ENCODE measurements around the gene SMARCE1. TPM values are rescaled to one million over a fixed set of nuclear protein-coding genes. Genes with fewer than 3 reads are reported as not detected.

Gene SMARCE1
- total and polyA plus RNA-seq, 9 of the 15 experiments (the other 6 are each of a cell fraction or from before 2014, with no cell fraction given): 64.1 to 142 (median 114) TPM

DNA sequence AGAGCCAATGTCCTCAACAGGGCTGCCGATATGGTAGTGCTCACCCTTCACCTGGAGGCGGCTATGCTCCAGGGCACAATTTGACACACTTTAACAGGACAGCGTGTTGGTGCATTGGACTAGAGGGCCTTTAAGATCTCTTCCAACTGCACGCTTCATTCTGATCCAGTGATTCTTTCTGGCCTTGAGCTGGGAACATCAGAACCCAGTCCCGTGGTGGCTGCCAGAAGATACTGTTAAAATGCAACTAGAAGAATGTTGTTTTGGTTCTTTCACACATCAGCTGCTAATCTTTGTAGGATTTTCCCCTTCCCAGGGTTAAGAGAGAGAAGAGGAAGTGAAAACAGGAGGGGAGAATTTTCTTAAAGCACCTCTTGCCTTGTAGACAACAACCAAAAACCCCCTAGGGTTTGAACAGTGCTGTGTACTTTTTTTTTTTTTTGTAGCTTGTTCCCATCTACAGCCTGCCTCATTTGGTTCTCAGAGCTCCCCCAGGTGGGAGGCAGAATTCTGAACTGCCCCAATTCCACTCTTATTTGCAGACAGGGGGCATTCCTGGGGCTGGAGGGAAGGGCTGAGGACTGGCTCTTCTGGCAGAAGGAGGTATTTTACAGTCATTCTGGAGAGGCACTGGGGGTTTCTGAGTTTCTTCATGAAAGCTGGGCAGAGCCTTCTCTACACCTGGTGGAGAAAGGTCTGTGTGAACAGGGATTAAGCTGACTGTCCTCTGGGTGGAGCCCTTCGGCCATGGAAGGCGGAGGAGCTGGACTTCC lies 32.4 kb downstream of the SMARCE1 start:
- BruUV-seq (replicated peaks): no TSS peak
- no peaks in the 10 kb centered on the region for H3K9me1 ChIP-seq (ENCODE audit: control insufficient read depth, insufficient read depth, low read length)
- H3K27ac ChIP-seq (ENCODE audit: extremely low read depth, low read depth, low read length): no peak overlapping the region
- in situ Hi-C loops (cut with MboI) (loop anchor here (5.0 to 25.0 kb wide), 2 partner anchors 177 to 1047 kb away; no protein-coding TSS in a partner anchor), intact Hi-C loops (cut with micrococcal nuclease) (loop anchor here (1.0 to 10.0 kb wide), 3 partner anchors 176 to 1047 kb away; no protein-coding TSS in a partner anchor)
- H2AFZ ChIP-seq (ENCODE audit: low read depth, low read length): peak overlapping the region; percentile 23; the same call in 1 of the 2 replicates
- no peaks in the 10 kb centered on the region for H3K9me3 ChIP-seq (replicated peaks; ENCODE audit: control insufficient read depth, insufficient read depth, low read depth, low read length)
- H3K79me2 ChIP-seq (ENCODE audit: control insufficient read depth, insufficient read depth, low read length): no peaks in the 10 kb centered on the region
- no peak overlapping the region for H3K9ac ChIP-seq (ENCODE audit: insufficient read depth in 1 of 2, low read depth in 2 of 2, low read length in 2 of 2)
- peak; percentile 92 for ATAC-seq
- no peaks in the 10 kb centered on the region for H4K20me1 ChIP-seq (replicated peaks; ENCODE audit: control insufficient read depth, insufficient read depth, low read length)
- FAIRE-seq: peak; percentile 91
- CTCF ChIA-PET (ENCODE audit: low intra/inter-chr PET ratio): interaction anchor here (0.6 to 1.5 kb wide), 8 partner anchors 9 to 1051 kb away, joined by 3 to 7 read pairs (median 3); no protein-coding TSS in a partner anchor
- no peaks in the 10 kb centered on the region for H3K36me3 ChIP-seq (ENCODE audit: control insufficient read depth, insufficient read depth, low read length)
- WGBS (ENCODE audit: insufficient coverage, low coverage, missing lambda C conversion rate): 6% methylated on average over 7 of the region's 7 CpGs
- no peaks in the 10 kb centered on the region for H3K4me1 ChIP-seq (replicated peaks in 1 of 2; ENCODE audit: control insufficient read depth in 2 of 2, insufficient read depth in 2 of 2, low read length in 2 of 2)
- H3K4me3 ChIP-seq: no peak overlapping the region
- H3K27me3 ChIP-seq (ENCODE audit: control insufficient read depth in 2 of 2, insufficient read depth in 2 of 2, low read length in 2 of 2): peaks cover 11 to 55% of the 10 kb centered on the region in 2 experiments
- peak; percentile 52 to 75 (median 64) for DNase-seq (ENCODE audit: extremely low read depth in 1 of 4, low spot score in 3 of 4)
- POLR2A ChIA-PET: interaction anchor here (1.2 to 3.5 kb wide), 3 partner anchors 10 to 204 kb away, joined by 4 to 19 read pairs (median 7); no protein-coding TSS in a partner anchor
- no peak overlapping the region for H3K4me2 ChIP-seq (ENCODE audit: insufficient read depth, low read length)
- TF ChIP-seq, protein P1, sequence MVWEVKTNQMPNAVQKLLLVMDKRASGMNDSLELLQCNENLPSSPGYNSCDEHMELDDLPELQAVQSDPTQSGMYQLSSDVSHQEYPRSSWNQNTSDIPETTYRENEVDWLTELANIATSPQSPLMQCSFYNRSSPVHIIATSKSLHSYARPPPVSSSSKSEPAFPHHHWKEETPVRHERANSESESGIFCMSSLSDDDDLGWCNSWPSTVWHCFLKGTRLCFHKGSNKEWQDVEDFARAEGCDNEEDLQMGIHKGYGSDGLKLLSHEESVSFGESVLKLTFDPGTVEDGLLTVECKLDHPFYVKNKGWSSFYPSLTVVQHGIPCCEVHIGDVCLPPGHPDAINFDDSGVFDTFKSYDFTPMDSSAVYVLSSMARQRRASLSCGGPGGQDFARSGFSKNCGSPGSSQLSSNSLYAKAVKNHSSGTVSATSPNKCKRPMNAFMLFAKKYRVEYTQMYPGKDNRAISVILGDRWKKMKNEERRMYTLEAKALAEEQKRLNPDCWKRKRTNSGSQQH (CRISPR knock-in tag; IDR thresholded peaks at IDR 0.05): no peak
- TF ChIP-seq STAG1 (CRISPR knock-in tag; IDR thresholded peaks at IDR 0.05; ENCODE audit: borderline replicate concordance) (peak; percentile 62; the same call in 1 of the 2 replicates), ZBTB17 (CRISPR knock-in tag; IDR thresholded peaks at IDR 0.05) (0 out of 2 replicates have a peak, but pooled peaks have one; percentile 61), TEAD2 (tag; IDR thresholded peaks at IDR 0.05) (no peak), HNRNPL (IDR thresholded peaks at IDR 0.05; ENCODE audit: low read depth, low read length) (no peak), SMC3 (conservative IDR thresholded peaks at IDR 0.05; ENCODE audit: insufficient read depth, low read depth, low read length) (peak; percentile 67), SMAD3 (CRISPR knock-in tag; conservative IDR thresholded peaks at IDR 0.05) (no peak)
- TF ChIP-seq, protein P2, sequence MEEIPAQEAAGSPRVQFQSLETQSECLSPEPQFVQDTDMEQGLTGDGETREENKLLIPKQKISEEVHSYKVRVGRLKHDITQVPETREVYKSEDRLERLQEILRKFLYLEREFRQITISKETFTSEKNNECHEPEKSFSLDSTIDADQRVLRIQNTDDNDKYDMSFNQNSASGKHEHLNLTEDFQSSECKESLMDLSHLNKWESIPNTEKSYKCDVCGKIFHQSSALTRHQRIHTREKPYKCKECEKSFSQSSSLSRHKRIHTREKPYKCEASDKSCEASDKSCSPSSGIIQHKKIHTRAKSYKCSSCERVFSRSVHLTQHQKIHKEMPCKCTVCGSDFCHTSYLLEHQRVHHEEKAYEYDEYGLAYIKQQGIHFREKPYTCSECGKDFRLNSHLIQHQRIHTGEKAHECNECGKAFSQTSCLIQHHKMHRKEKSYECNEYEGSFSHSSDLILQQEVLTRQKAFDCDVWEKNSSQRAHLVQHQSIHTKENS (CRISPR knock-in tag; IDR thresholded peaks at IDR 0.05): no peak
- TF ChIP-seq, protein P3, sequence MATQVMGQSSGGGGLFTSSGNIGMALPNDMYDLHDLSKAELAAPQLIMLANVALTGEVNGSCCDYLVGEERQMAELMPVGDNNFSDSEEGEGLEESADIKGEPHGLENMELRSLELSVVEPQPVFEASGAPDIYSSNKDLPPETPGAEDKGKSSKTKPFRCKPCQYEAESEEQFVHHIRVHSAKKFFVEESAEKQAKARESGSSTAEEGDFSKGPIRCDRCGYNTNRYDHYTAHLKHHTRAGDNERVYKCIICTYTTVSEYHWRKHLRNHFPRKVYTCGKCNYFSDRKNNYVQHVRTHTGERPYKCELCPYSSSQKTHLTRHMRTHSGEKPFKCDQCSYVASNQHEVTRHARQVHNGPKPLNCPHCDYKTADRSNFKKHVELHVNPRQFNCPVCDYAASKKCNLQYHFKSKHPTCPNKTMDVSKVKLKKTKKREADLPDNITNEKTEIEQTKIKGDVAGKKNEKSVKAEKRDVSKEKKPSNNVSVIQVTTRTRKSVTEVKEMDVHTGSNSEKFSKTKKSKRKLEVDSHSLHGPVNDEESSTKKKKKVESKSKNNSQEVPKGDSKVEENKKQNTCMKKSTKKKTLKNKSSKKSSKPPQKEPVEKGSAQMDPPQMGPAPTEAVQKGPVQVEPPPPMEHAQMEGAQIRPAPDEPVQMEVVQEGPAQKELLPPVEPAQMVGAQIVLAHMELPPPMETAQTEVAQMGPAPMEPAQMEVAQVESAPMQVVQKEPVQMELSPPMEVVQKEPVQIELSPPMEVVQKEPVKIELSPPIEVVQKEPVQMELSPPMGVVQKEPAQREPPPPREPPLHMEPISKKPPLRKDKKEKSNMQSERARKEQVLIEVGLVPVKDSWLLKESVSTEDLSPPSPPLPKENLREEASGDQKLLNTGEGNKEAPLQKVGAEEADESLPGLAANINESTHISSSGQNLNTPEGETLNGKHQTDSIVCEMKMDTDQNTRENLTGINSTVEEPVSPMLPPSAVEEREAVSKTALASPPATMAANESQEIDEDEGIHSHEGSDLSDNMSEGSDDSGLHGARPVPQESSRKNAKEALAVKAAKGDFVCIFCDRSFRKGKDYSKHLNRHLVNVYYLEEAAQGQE (IDR thresholded peaks at IDR 0.05; ENCODE audit: borderline replicate concordance): peak; percentile 52; the same call in 1 of the 2 replicates
- TF ChIP-seq, protein P3 (CRISPR knock-in tag; IDR thresholded peaks at IDR 0.05; ENCODE audit: low read depth): no peak
